CD4-positive, alpha-beta T cell (primary cell): Measurements from ENCODE around the gene RERE. TPM values are rescaled to one million over a fixed set of nuclear protein-coding genes. Genes with fewer than 3 reads are reported as not detected.

Source experiments
- ATAC-seq: fragments of 200-7000 bp; cut with Tn5 transposase; one replicate; pipeline ENCODE4 v1.10.0; 2022; ENCODE audit warnings: mild to moderate bottlenecking; ENCODE audit not compliant: poor library complexity
- CTCF ChIA-PET: fragments of 350-600 bp; sonication (Branson Sonifier 250); formaldehyde crosslinking; loops from one replicate; lab custom pipeline; 2021; ENCODE audit warnings: antibody characterized with exemption, inconsistent platforms; lab: Charles Lee
- POLR2A ChIA-PET: fragments of 350-600 bp; sonication (Branson Sonifier 250); formaldehyde crosslinking; loops from one replicate; lab custom pipeline; 2021; ENCODE audit warnings: antibody characterized with exemption, inconsistent platforms; lab: Charles Lee
- DNase-seq, 14 experiments: peaks; one replicate each; pipeline ENCODE4 v3.0.0-alpha.2; 2013 to 2020; ENCODE audit warnings: mixed read lengths in 2 of 14
- H3K27ac ChIP-seq, 2 donors: one replicate each; pipeline versions ENCODE4 v1.5.1 to v1.7.0; 2013; ENCODE audit warnings: low read length in 2 of 2, low read depth in 1 of 2, mild to moderate bottlenecking in 1 of 2
- H3K27me3 ChIP-seq, 2 experiments: 1 replicate in 1 of 2; 2 replicates in 1 of 2; pipeline versions ENCODE4 v1.6.1 to v1.7.0; 2013; ENCODE audit warnings: low read length in 2 of 2, control low read depth in 1 of 2, mild to moderate bottlenecking in 1 of 2, moderate library complexity in 1 of 2; ENCODE audit not compliant: insufficient read depth in 2 of 2, control insufficient read depth in 1 of 2
- H3K36me3 ChIP-seq: one replicate; pipeline ENCODE4 v1.6.1; 2013; ENCODE audit warnings: low read length, control low read depth; ENCODE audit not compliant: insufficient read depth
- H3K4me1 ChIP-seq: one replicate; pipeline ENCODE4 v1.6.1; 2013; ENCODE audit warnings: low read length, control low read depth; ENCODE audit not compliant: insufficient read depth
- H3K4me3 ChIP-seq: one replicate; pipeline ENCODE4 v1.5.1; 2013; ENCODE audit warnings: mild to moderate bottlenecking, low read length, moderate library complexity
- H3K9me3 ChIP-seq, 2 experiments: 1 replicate in 1 of 2; 2 replicates in 1 of 2; pipeline versions ENCODE4 v1.6.1 to v1.7.0; 2013; ENCODE audit warnings: low read length in 2 of 2, mild to moderate bottlenecking in 2 of 2, control low read depth in 1 of 2, moderate library complexity in 1 of 2; ENCODE audit not compliant: control insufficient read depth in 1 of 2, insufficient read depth in 1 of 2
- H3K27ac Mint-ChIP-seq: one replicate; pipeline ENCODE4 v1.8.0; 2020; ENCODE audit warnings: mixed read lengths
- H3K27me3 Mint-ChIP-seq: one replicate; pipeline ENCODE4 v1.8.0; 2021; ENCODE audit warnings: mixed read lengths
- H3K36me3 Mint-ChIP-seq: one replicate; pipeline ENCODE4 v1.8.0; 2021; ENCODE audit warnings: low read depth, mixed read lengths
- H3K4me1 Mint-ChIP-seq: one replicate; pipeline ENCODE4 v1.8.0; 2021; ENCODE audit warnings: low read depth, mixed read lengths
- H3K4me3 Mint-ChIP-seq: one replicate; pipeline ENCODE4 v1.8.0; 2020; ENCODE audit warnings: mild to moderate bottlenecking, mixed read lengths
- H3K9me3 Mint-ChIP-seq: one replicate; pipeline ENCODE4 v1.8.0; 2020; ENCODE audit warnings: mixed read lengths
- intact Hi-C, 2 experiments: fragments of 100-400 bp; cut with DNase I in 1 of 2; cut with micrococcal nuclease in 1 of 2; formaldehyde crosslinking; loops; one replicate each; pipeline versions ENCODE4 v1.15.1 to v1.9.0; 2023 to 2025; cut with DNase I, micrococcal nuclease
- total RNA-seq, 174 experiments: library from RNA in 2 of 174; stranded (reverse) in 2 of 174; gene quantifications; one replicate each; pipeline ENCODE4 v1.2.3 and lab custom pipeline; 2021 to 2026
- TF ChIP-seq, protein P1 (sequence below): fragments of 200-600 bp; IDR thresholded peaks from one replicate; pipeline ENCODE4 v1.8.0; 2022; ENCODE audit warnings: antibody characterized with exemption, mild to moderate bottlenecking

RERE gene
- total RNA-seq, 2 experiments from 2014 or later, result 78.4 to 84.0 TPM

DNA sequence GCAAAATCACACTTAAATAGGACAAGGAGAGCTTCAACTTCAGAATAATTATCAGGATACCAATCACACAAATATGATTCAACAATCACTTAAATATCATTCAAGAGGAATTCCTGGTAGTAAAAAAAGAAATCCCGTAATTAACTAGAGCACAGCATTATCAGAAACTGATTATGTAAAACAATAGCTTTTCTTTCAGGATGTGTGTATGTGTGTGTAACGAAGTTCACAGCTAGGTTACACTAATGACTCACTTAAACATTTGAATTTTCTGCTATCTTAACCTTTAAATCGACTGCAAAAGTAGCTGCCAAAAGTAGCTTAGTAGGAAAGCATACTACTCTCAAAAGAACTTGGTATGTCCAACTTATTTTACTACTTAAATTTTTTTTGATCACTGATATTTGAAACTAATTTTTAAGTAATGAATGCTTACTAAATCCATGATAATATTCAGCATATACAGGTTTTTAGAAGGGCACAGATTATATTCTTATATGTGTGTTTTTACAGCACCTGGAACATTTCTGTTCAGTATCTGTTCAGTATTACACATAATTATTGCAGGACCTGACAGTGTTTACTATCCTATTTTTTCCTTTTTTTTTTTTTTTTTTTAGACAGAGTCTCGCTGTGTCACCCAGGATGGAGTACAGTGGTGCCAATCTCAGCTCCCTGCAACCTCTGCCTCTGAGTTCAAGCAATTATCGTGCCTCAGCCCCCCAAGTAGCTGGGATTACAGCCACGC, 4.2 kb downstream of the RERE start:
- Mint-ChIP-seq H3K4me1 (peaks cover 40% of the 10 kb centered on the region), H3K4me3 (no peak overlapping the region), H3K36me3 (peaks cover 13% of the 10 kb centered on the region), H3K27ac (no peak overlapping the region), H3K9me3 (no peaks in the 10 kb centered on the region), H3K27me3 (peaks cover 3% of the 10 kb centered on the region)
- intact Hi-C loops, result loop anchor here in 1 of 2 experiments (10.0 kb wide), 3 partner anchors 388 to 1028 kb away; partner anchors contain the start of genes H6PD and PER3
- H3K36me3 ChIP-seq, result no peaks in the 10 kb centered on the region
- TF ChIP-seq, protein P1, sequence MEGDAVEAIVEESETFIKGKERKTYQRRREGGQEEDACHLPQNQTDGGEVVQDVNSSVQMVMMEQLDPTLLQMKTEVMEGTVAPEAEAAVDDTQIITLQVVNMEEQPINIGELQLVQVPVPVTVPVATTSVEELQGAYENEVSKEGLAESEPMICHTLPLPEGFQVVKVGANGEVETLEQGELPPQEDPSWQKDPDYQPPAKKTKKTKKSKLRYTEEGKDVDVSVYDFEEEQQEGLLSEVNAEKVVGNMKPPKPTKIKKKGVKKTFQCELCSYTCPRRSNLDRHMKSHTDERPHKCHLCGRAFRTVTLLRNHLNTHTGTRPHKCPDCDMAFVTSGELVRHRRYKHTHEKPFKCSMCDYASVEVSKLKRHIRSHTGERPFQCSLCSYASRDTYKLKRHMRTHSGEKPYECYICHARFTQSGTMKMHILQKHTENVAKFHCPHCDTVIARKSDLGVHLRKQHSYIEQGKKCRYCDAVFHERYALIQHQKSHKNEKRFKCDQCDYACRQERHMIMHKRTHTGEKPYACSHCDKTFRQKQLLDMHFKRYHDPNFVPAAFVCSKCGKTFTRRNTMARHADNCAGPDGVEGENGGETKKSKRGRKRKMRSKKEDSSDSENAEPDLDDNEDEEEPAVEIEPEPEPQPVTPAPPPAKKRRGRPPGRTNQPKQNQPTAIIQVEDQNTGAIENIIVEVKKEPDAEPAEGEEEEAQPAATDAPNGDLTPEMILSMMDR, result no peak
- DNase-seq, result no peak
- H3K27ac ChIP-seq, result no peak overlapping the region
- no peak overlapping the region for H3K4me3 ChIP-seq
- no peaks in the 10 kb centered on the region for H3K9me3 ChIP-seq
- CTCF ChIA-PET, result interaction anchor here (0.8 to 1.5 kb wide), 3 partner anchors 11 to 21 kb away, joined by 3 to 6 read pairs (median 3); no protein-coding TSS in a partner anchor
- ATAC-seq, result no peak
- POLR2A ChIA-PET, result no interaction called here
- peaks cover 16% of the 10 kb centered on the region for H3K4me1 ChIP-seq
- no peaks in the 10 kb centered on the region for H3K27me3 ChIP-seq

DNA sequence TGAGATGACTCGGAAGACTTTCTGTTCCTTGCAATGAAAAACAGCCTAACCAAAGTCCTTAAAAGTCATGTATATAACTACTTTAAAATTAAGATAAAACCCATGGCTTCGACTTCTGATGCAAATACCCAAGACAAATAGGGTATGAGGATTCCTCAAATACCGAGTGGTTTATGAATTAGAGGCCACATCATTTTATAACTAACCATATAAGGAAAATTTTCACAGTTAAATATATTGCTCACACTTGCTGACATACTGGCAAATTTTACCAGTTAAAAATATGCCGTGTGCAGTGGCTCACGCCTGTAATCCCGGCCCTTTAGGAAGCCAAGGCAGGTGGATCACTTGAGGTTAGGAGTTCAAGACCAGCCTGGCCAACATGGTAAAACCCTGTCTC, 5.4 kb downstream of the RERE start:
- ATAC-seq, result no peak
- Mint-ChIP-seq H3K9me3 (no peaks in the 10 kb centered on the region), H3K36me3 (peaks cover 8% of the 10 kb centered on the region), H3K4me1 (peaks cover 37% of the 10 kb centered on the region), H3K4me3 (no peak overlapping the region), H3K27ac (no peak overlapping the region), H3K27me3 (no peaks in the 10 kb centered on the region)
- no peaks in the 10 kb centered on the region for H3K9me3 ChIP-seq
- POLR2A ChIA-PET, result no interaction called here
- H3K4me3 ChIP-seq, result no peak overlapping the region
- no peaks in the 10 kb centered on the region for H3K36me3 ChIP-seq
- CTCF ChIA-PET, result interaction anchor here (1.5 kb wide), 1 partner anchor 10 kb away, joined by 6 read pairs; no protein-coding TSS in a partner anchor
- H3K4me1 ChIP-seq, result peaks cover 16% of the 10 kb centered on the region
- no peaks in the 10 kb centered on the region for H3K27me3 ChIP-seq
- no peak for DNase-seq
- TF ChIP-seq, protein P1, result no peak
- intact Hi-C loops, result loop anchor here in 1 of 2 experiments (10.0 kb wide), 3 partner anchors 387 to 1027 kb away; partner anchors contain the start of genes H6PD and PER3
- H3K27ac ChIP-seq, result no peak overlapping the region

DNA sequence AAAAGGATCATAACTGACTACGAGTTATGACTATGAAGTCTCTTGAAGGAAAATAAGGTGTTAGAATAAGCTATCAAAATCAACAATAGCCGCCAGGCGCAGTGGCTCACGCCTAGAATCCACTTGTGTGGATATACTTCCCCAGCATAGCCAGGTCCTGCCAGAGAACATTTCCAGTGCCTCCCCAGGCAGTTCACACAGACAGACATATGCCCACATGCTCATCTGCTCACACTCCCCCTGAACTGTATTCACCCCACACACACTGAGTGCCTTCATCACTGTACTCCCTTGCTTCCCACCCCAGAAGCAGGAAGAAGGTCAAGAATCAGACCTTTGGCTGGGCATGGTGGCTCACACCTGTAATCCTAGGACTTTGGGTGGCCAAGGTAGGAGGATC, 6.5 kb downstream of the RERE start:
- H3K4me3 Mint-ChIP-seq, result no peak overlapping the region
- H3K4me3 ChIP-seq, result no peak overlapping the region
- H3K27ac ChIP-seq, result no peak overlapping the region
- H3K36me3 ChIP-seq, result no peaks in the 10 kb centered on the region
- peaks cover 11% of the 10 kb centered on the region for H3K4me1 ChIP-seq
- no peaks in the 10 kb centered on the region for H3K9me3 Mint-ChIP-seq
- TF ChIP-seq, protein P1, result no peak
- POLR2A ChIA-PET, result no interaction called here
- intact Hi-C loops, result loop anchor here in 1 of 2 experiments (10.0 kb wide), 3 partner anchors 386 to 1026 kb away; partner anchors contain the start of genes H6PD and PER3
- ATAC-seq (no peak), DNase-seq (no peak)
- H3K9me3 ChIP-seq, result no peaks in the 10 kb centered on the region
- peaks cover 6% of the 10 kb centered on the region for H3K36me3 Mint-ChIP-seq
- CTCF ChIA-PET, result no interaction called here
- peaks cover 27% of the 10 kb centered on the region for H3K4me1 Mint-ChIP-seq
- no peaks in the 10 kb centered on the region for H3K27me3 ChIP-seq
- H3K27me3 Mint-ChIP-seq, result no peaks in the 10 kb centered on the region
- H3K27ac Mint-ChIP-seq, result no peak overlapping the region
